PFSK-1 (cell line): ENCODE data around the gene HOXA4.

Source experiments
- FOXP2 ChIP-seq: optimal IDR thresholded peaks from 2 replicates; pipeline ENCODE3; 2011; ENCODE audit warnings: borderline replicate concordance, control low read depth, inconsistent platforms; ENCODE audit not compliant: insufficient read depth; ENCODE audit errors: extremely low read length, extremely low read depth
- POLR2AphosphoS5 ChIP-seq: IDR thresholded peaks from 2 replicates; pipeline ENCODE4 v1.6.1; 2012; ENCODE audit warnings: low read depth, mild to moderate bottlenecking, control low read depth, low read length, moderate library complexity
- SIN3A ChIP-seq: IDR thresholded peaks from 2 replicates; pipeline ENCODE4 v1.6.1; 2012; ENCODE audit warnings: mild to moderate bottlenecking, low read length, moderate library complexity, borderline replicate concordance; ENCODE audit not compliant: insufficient read depth
- TAF1 ChIP-seq: IDR thresholded peaks from 2 replicates; pipeline ENCODE4 v1.6.1; 2012; ENCODE audit warnings: low read length, control low read depth, borderline replicate concordance; ENCODE audit not compliant: insufficient read depth
- TF ChIP-seq, protein P1 (sequence below), 2 experiments: IDR thresholded peaks; 2 replicates each; pipeline versions ENCODE4 v1.6.1 to v1.8.0; 2011 to 2012; ENCODE audit warnings: low read depth in 2 of 2, low read length in 2 of 2, control low read depth in 1 of 2, inconsistent platforms in 1 of 2, mild to moderate bottlenecking in 1 of 2, moderate library complexity in 1 of 2; ENCODE audit not compliant: insufficient read depth in 1 of 2

Gene HOXA4

DNA sequence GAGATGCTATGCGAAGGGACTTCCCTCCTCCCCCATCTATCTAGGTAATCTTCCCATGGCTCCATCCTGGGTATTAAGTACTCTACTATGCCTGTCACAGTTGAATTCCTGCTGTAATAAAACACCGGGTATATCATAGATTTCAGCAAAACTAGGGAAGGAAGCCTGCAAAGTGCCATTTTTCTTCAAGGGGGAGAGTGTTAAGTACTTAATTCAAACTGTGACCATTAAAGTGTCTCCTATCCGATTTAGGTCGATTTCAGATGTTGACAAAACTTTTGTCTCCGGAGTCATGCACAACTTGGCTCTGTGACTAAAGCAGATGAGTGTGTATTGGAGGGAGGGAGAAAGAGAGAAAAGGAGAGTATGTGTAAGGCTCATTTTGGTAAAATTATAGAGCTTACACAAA is 4.6 kb downstream of the HOXA4 start:
- TF ChIP-seq POLR2AphosphoS5 (no peak), FOXP2 (no peak), TAF1 (no peak)
- TF ChIP-seq, protein P1, sequence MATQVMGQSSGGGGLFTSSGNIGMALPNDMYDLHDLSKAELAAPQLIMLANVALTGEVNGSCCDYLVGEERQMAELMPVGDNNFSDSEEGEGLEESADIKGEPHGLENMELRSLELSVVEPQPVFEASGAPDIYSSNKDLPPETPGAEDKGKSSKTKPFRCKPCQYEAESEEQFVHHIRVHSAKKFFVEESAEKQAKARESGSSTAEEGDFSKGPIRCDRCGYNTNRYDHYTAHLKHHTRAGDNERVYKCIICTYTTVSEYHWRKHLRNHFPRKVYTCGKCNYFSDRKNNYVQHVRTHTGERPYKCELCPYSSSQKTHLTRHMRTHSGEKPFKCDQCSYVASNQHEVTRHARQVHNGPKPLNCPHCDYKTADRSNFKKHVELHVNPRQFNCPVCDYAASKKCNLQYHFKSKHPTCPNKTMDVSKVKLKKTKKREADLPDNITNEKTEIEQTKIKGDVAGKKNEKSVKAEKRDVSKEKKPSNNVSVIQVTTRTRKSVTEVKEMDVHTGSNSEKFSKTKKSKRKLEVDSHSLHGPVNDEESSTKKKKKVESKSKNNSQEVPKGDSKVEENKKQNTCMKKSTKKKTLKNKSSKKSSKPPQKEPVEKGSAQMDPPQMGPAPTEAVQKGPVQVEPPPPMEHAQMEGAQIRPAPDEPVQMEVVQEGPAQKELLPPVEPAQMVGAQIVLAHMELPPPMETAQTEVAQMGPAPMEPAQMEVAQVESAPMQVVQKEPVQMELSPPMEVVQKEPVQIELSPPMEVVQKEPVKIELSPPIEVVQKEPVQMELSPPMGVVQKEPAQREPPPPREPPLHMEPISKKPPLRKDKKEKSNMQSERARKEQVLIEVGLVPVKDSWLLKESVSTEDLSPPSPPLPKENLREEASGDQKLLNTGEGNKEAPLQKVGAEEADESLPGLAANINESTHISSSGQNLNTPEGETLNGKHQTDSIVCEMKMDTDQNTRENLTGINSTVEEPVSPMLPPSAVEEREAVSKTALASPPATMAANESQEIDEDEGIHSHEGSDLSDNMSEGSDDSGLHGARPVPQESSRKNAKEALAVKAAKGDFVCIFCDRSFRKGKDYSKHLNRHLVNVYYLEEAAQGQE (IDR thresholded peaks at IDR 0.05; ENCODE audit: insufficient read depth in 1 of 2, low read depth in 2 of 2, low read length in 2 of 2) = no peak

DNA sequence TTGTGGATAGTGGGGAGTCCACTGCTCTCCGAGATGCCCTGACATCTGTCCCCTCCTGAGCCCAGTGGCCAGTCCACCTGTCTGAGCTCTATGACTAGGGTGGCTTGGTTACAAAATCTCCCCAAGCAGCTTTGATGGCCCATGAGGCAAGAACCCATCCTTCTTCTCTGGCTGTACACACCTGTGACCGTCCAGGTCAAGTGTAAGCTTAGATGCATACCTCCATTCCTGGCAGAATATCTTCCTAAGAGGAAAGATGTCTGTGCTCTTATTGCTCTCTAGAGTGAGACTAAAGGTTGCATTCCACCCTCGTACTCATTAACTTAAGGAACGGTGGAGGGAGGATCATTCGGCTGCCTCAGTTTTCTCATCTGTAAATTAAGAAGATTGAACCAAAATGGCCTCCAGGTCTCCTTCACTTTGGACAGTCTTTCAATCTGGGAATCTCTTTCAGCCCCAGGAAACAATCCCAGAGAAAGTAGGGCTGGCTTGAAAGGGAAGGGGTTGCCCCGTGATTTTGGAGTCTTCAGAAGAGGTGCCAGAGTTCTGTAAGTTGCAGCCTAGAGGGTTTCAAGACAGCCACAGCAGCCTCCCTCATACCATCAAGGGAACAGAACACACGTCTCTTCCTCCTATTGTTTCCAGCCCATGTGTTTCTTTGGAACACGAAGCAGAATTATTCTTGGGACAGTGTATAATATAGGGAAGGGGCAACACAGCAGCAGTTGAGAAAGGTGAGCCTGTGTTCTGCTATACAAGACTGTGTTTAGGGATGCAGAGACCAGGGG is 5.5 kb downstream of the HOXA4 start:
- TF ChIP-seq POLR2AphosphoS5 = no peak
- TF ChIP-seq TAF1 = no peak
- TF ChIP-seq, protein P1 (IDR thresholded peaks at IDR 0.05; ENCODE audit: insufficient read depth in 1 of 2, low read depth in 2 of 2, low read length in 2 of 2) = no peak
- TF ChIP-seq SIN3A = no peak
- TF ChIP-seq FOXP2 = no peak

DNA sequence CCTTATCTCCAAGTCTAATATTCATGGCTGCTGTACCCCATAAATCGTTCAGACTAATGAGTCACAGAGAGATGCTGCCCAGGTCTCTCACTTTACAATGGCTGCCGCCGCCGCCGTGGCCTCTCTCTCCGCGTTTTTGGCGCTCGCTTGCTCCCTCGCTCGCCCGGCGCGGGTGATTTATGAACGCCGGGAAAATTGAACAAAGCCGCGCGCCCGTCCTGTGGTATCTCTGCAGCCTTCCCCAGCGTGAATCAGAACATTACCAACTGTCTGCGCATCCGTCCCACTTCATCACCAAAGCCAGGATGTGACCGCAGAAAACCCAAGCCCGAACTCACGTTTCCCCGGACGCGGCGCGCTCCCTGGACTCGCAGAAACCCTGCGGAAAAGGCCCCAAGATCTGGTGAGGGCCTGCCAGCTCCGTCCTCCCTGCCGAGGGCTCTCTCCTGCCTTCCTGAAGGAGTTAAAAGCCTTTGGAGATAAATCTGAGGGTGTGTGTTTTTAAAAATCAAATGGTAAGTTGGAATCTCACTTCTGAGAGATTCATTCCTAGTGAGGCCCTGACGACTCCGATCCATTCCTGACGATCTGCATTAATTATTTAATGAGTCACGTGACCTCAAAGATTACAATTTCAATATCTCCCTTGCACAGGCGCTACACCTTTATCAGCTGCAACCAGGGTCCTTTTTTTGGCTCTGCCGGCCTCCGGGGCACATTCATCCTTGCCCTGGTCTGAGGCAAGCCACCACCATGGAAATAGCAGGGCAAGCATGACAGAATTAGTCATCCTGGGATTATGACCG is 6.3 kb downstream of the HOXA4 start:
- no peak for TF ChIP-seq POLR2AphosphoS5

DNA sequence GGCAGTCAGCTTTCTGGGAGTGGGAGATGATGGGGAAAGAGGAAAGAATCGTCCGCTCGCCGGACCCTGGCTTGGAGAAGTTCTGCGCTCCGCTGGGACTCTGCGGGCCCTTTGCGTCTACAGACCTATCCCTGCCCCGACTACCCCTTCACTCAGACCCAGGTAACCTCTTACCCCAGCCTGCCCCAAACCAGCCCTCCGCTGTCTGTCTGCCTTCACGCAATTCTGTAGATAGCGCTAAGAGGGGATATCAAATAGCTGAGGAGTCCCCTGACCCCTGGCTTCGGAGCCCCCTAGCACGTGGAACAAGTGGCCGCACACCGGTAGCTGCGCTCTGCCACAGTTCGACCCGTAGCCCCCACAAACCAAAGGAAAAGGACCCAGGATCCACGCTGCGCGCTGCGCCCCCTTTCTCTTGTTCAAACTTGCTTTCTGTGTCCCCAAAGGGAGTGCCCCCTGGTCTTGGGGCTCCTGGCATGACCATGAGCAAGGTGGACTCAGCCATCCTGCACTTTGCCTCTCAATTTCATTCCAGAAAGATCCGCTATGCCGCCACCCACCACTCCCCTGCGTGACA is 7.0 kb downstream of the HOXA4 start:
- no peak for TF ChIP-seq SIN3A

DNA sequence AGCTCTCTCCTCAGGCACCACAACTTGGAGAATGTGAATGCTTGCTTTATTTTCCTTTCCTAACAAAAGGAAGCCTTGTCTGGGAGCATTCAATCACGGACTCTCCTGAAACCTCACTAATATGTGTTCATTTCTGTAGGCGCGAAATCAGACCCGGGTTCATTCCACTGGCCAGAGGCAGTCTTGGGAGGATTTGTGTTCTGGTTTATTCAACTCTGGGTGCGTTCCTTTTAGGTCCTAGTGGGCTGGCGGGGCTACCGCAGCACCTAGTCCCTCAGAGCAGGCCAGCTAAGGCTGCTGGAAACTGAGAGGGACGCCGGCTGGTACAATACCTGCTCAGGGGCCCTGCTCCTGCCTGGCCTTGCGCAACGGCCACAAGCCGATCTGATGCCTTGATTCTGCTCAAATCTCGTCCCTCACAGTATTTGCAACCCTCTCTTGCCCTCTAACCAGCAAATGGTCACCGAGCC is 7.5 kb downstream of the HOXA4 start:
- no peak for TF ChIP-seq POLR2AphosphoS5
- TF ChIP-seq FOXP2 = no peak
- no peak for TF ChIP-seq SIN3A
- TF ChIP-seq, protein P1 (IDR thresholded peaks at IDR 0.05; ENCODE audit: insufficient read depth in 1 of 2, low read depth in 2 of 2, low read length in 2 of 2) = no peak
- no peak for TF ChIP-seq TAF1
